HepG2 (cell line): Measurements from ENCODE around the gene RDH11.

Source experiments
- AFF4 ChIP-seq: sonication (generic); formaldehyde crosslinking; IDR thresholded peaks from 2 replicates; pipeline ENCODE4 v1.4.0; 2020; ENCODE audit warnings: missing genetic modification reagents
- BCL6 ChIP-seq: IDR thresholded peaks from 2 replicates; pipeline ENCODE4 v1.6.1; 2016; ENCODE audit warnings: missing genetic modification reagents, missing compliant biosample characterization
- CBFB ChIP-seq: sonication (generic); formaldehyde crosslinking; IDR thresholded peaks from 2 replicates; pipeline ENCODE4 v1.4.0; 2020; ENCODE audit warnings: missing genetic modification reagents
- CBX5 ChIP-seq: sonication (generic); formaldehyde crosslinking; IDR thresholded peaks from 2 replicates; pipeline ENCODE4 v1.4.0; 2020; ENCODE audit warnings: missing genetic modification reagents, borderline replicate concordance
- CTCF ChIP-seq: sonication (generic); formaldehyde crosslinking; IDR thresholded peaks from 2 replicates; pipeline ENCODE4 v1.5.0; 2020; ENCODE audit warnings: mild to moderate bottlenecking, missing genetic modification reagents, moderate library complexity
- FOXC1 ChIP-seq: sonication (generic); formaldehyde crosslinking; IDR thresholded peaks from 2 replicates; pipeline ENCODE4 v1.8.0; 2022; ENCODE audit warnings: mild to moderate bottlenecking, missing genetic modification reagents, borderline replicate concordance
- FOXM1 ChIP-seq: sonication (generic); formaldehyde crosslinking; IDR thresholded peaks from 2 replicates; pipeline ENCODE4 v1.5.0; 2020; ENCODE audit warnings: missing genetic modification reagents
- FOXP1 ChIP-seq, 2 experiments: fragments of 450-650 bp in 1 of 2; IDR thresholded peaks; 2 replicates each; pipeline ENCODE4 v1.6.1; 2017 to 2018; ENCODE audit warnings: antibody characterized with exemption in 1 of 2
- HOXA7 ChIP-seq: sonication (generic); formaldehyde crosslinking; IDR thresholded peaks from 2 replicates; pipeline ENCODE4 v1.8.1; 2022; ENCODE audit warnings: mild to moderate bottlenecking, missing genetic modification reagents, moderate library complexity
- POLR2AphosphoS5 ChIP-seq: IDR thresholded peaks from 2 replicates; pipeline ENCODE4 v1.6.1; 2012; ENCODE audit warnings: low read depth, low read length
- REST ChIP-seq, 2 experiments: IDR thresholded peaks; 2 replicates each; pipeline ENCODE4 v1.6.1; 2011 to 2012; ENCODE audit warnings: low read length in 2 of 2, borderline replicate concordance in 1 of 2, low read depth in 1 of 2, mild to moderate bottlenecking in 1 of 2, moderate library complexity in 1 of 2
- ZBTB20 ChIP-seq: sonication (generic); formaldehyde crosslinking; IDR thresholded peaks from 2 replicates; pipeline ENCODE4 v1.8.1; 2023; ENCODE audit warnings: missing genetic modification reagents, low read depth, mild to moderate bottlenecking, borderline replicate concordance
- ZNF234 ChIP-seq: sonication (generic); formaldehyde crosslinking; conservative IDR thresholded peaks from 2 replicates; pipeline ENCODE4 v1.5.1; 2020; ENCODE audit warnings: mild to moderate bottlenecking, missing genetic modification reagents
- ZNF383 ChIP-seq: sonication (generic); formaldehyde crosslinking; IDR thresholded peaks from 2 replicates; pipeline ENCODE4 v1.4.0; 2020; ENCODE audit warnings: missing genetic modification reagents, mild to moderate bottlenecking, borderline replicate concordance

DNA sequence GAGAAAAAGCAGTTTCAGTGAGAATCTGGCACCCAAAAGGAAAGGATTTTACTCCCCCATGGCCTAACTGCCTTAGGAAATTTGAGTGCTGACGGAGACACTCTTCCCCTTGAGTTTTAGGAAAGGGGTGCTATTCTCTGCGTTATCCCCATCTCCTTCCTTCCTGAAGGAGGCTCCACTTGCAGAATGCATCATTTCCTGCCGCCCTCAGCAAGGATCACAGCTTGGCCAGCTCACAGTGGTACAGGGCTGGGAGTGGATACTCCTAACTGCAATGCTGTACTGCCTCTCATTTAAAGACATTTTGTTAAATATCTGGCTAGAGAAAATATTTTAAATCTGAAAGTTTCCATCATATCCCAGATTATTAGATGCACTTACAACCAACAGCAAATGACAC lies 39.1 kb upstream of the RDH11 start:
- no peak for TF ChIP-seq AFF4 (CRISPR knock-in tag)
- TF ChIP-seq FOXM1 = no peak
- no peak for TF ChIP-seq ZBTB20
- TF ChIP-seq CTCF = no peak
- no peak for TF ChIP-seq REST (IDR thresholded peaks at IDR 0.05; ENCODE audit: borderline replicate concordance in 1 of 2, low read depth in 1 of 2, low read length in 2 of 2)
- no peak for TF ChIP-seq ZNF234 (CRISPR knock-in tag)
- TF ChIP-seq CBX5 (CRISPR knock-in tag) = no peak
- TF ChIP-seq CBFB (CRISPR knock-in tag) = no peak
- no peak for TF ChIP-seq HOXA7 (CRISPR knock-in tag)
- no peak for TF ChIP-seq FOXP1 (IDR thresholded peaks at IDR 0.05)
- no peak for TF ChIP-seq FOXP1 (CRISPR knock-in tag; IDR thresholded peaks at IDR 0.05)
- no peak for TF ChIP-seq FOXC1 (CRISPR knock-in tag)
- TF ChIP-seq BCL6 (CRISPR knock-in tag) = no peak
- no peak for TF ChIP-seq POLR2AphosphoS5
- TF ChIP-seq ZNF383 (CRISPR knock-in tag) = no peak
